C4-2B (cell line): ENCODE data around the gene MITF.

Experiments
- CTCF ChIP-seq: fragments of 450-650 bp; conservative IDR thresholded peaks from 2 replicates; pipeline ENCODE4 v1.5.1; 2017; ENCODE audit warnings: mild to moderate bottlenecking
- ZFX ChIP-seq: fragments of 450-650 bp; IDR thresholded peaks from 2 replicates; pipeline ENCODE4 v1.6.1; 2017

GRCh38 chr3:69915726-69916125, 176.5 kb downstream of the MITF start:
- TF ChIP-seq CTCF (no peak), ZFX (no peak)
